Keratinocyte (primary cell): ENCODE measurements around the gene BUD31. TPM values are rescaled to one million over a fixed set of nuclear protein-coding genes. Genes with fewer than 3 reads are reported as not detected.

Experiments used
- DNase-seq: peaks from one replicate; pipeline ENCODE4 v3.0.0-alpha.2; 2011; ENCODE audit warnings: low read depth, missing footprints, low spot score
- FAIRE-seq: peaks from 2 replicates; lab custom pipeline; 2011; peaks lifted over from hg19 to GRCh38; lab: Jason Lieb, UNC
- H2AFZ ChIP-seq: 2 replicates; pipeline ENCODE4 v1.6.0; 2012; ENCODE audit warnings: low read length, control low read depth, inconsistent platforms; ENCODE audit not compliant: control insufficient read depth
- H3K27ac ChIP-seq: 2 replicates; pipeline ENCODE4 v1.5.1; 2011; ENCODE audit warnings: low read length; ENCODE audit not compliant: control insufficient read depth, insufficient read depth
- H3K27me3 ChIP-seq: 3 replicates; pipeline ENCODE4 v1.6.0; 2011; ENCODE audit warnings: low read length; ENCODE audit not compliant: control insufficient read depth, insufficient read depth; ENCODE audit errors: extremely low read depth
- H3K36me3 ChIP-seq, 2 experiments: 2 replicates in 1 of 2; 3 replicates in 1 of 2; pipeline ENCODE4 v1.5.1; 2011; ENCODE audit warnings: low read length in 2 of 2, mild to moderate bottlenecking in 1 of 2; ENCODE audit not compliant: control insufficient read depth in 2 of 2, insufficient read depth in 2 of 2; ENCODE audit errors: extremely low read depth in 1 of 2
- H3K4me1 ChIP-seq: 3 replicates; pipeline ENCODE4 v1.5.1; 2011; ENCODE audit warnings: low read length; ENCODE audit not compliant: control insufficient read depth, insufficient read depth; ENCODE audit errors: extremely low read depth
- H3K4me2 ChIP-seq: 3 replicates; pipeline ENCODE4 v1.6.0; 2011; ENCODE audit warnings: low read depth, low read length; ENCODE audit not compliant: control insufficient read depth, insufficient read depth; ENCODE audit errors: extremely low read depth
- H3K4me3 ChIP-seq, 3 experiments: fragments of 200-600 bp in 1 of 3; sonication (generic) in 1 of 3; 2 replicates in 2 of 3; 3 replicates in 1 of 3; pipeline ENCODE4 v1.5.1; 2011 to 2016; ENCODE audit warnings: low read length in 3 of 3, mild to moderate bottlenecking in 3 of 3, control low read depth in 2 of 3, inconsistent platforms in 1 of 3, low read depth in 1 of 3, mixed read lengths in 1 of 3, mixed run types in 1 of 3, moderate library complexity in 1 of 3; ENCODE audit not compliant: control insufficient read depth in 2 of 3, insufficient read depth in 2 of 3; ENCODE audit errors: extremely low read depth in 1 of 3
- H3K79me2 ChIP-seq: 2 replicates; pipeline ENCODE4 v1.6.0; 2012; ENCODE audit warnings: low read length; ENCODE audit not compliant: control insufficient read depth, insufficient read depth
- H3K9ac ChIP-seq: 3 replicates; pipeline ENCODE4 v1.6.0; 2011; ENCODE audit warnings: low read length; ENCODE audit not compliant: control insufficient read depth, insufficient read depth; ENCODE audit errors: extremely low read depth
- H3K9me1 ChIP-seq: 3 replicates; pipeline ENCODE4 v1.6.0; 2011; ENCODE audit warnings: low read length; ENCODE audit not compliant: control insufficient read depth, insufficient read depth; ENCODE audit errors: extremely low read depth
- H3K9me3 ChIP-seq: 2 replicates; pipeline ENCODE4 v1.5.1; 2012; ENCODE audit warnings: low read depth, low read length; ENCODE audit not compliant: control insufficient read depth
- H4K20me1 ChIP-seq: 3 replicates; pipeline ENCODE4 v1.6.0; 2011; ENCODE audit warnings: low read length; ENCODE audit not compliant: control insufficient read depth, insufficient read depth; ENCODE audit errors: extremely low read depth
- CTCF ChIP-seq, 3 experiments: IDR thresholded peaks in 1 of 3; conservative IDR thresholded peaks in 1 of 3; optimal IDR thresholded peaks in 1 of 3; 2 replicates in 2 of 3; 3 replicates in 1 of 3; pipeline versions ENCODE3 to v1.5.1; 2011; ENCODE audit warnings: low read length in 3 of 3, mild to moderate bottlenecking in 3 of 3, moderate library complexity in 2 of 3, control low read depth in 1 of 3, inconsistent platforms in 1 of 3; ENCODE audit not compliant: insufficient read depth in 2 of 3; ENCODE audit errors: extremely low read depth in 1 of 3
- EZH2 ChIP-seq: IDR thresholded peaks from one replicate; pipeline ENCODE4 v1.6.1; 2012; ENCODE audit warnings: inconsistent platforms, mild to moderate bottlenecking, low read length, moderate library complexity
- dilution Hi-C: fragments of 300-500 bp; cut with MboI; formaldehyde crosslinking; loops from one replicate; pipeline ENCODE4 v1.7.0; 2020; ENCODE audit warnings: low sequenced_read_pairs; ENCODE audit not compliant: extremely low pct_ligation_motif_present
- polyA plus RNA-seq, 5 experiments: library from polyadenylated mRNA; depleted of rRNA in 3 of 5; stranded (reverse) in 3 of 5; stranded (forward) in 1 of 5; unstranded in 1 of 5; fragments of >200 nt; gene quantifications; 1 replicate in 1 of 5; 2 replicates in 3 of 5; 3 replicates in 1 of 5; pipeline versions ENCODE4 v1.2.1 to v1.2.3, GENCODE V29; 2011 to 2012; ENCODE audit warnings: missing spikeins in 2 of 5, low read depth in 1 of 5, low replicate concordance in 1 of 5

Gene BUD31
- polyA plus RNA-seq, 1 donor (not counting 4 experiments of a cell fraction or from before 2014, with no cell fraction given) = 73.3 TPM

DNA sequence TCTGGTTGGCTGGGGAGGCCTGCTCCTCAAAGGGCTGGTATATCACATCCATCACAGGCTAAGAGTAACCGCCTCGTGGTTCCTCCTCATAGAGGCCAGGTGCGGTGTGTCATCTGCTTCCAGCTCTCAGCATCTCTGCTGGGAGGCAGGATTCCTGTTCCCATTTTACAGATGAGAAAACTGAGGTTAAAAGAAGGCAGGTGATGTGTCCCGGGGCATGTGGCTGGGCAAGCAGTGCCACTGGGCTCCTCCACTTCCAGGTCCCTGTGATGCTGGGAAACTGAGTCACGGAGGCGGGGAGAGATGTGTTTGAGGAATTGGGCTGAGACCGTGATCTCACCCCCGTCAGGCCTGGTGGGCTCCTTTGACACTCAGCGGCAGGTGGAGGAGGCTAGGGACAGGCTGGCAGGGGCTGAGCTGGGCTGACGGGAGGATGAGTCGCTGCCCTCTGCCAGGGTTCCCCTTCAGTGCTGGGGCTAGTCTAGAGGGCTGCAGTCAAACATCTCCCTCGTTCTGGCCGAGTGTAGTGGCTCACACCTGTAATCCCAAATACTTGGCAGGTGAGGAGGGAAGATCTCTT, 24.9 kb upstream of the BUD31 start:
- no peak for TF ChIP-seq CTCF (optimal IDR thresholded peaks at IDR 0.05 in 1 of 3, IDR thresholded peaks at IDR 0.05 in 1 of 3, conservative IDR thresholded peaks at IDR 0.05 in 1 of 3; ENCODE audit: extremely low read depth in 1 of 3, insufficient read depth in 2 of 3, low read length in 3 of 3)
- H3K4me3 ChIP-seq = no peak overlapping the region
- H3K9me3 ChIP-seq = no peaks in the 10 kb centered on the region
- H2AFZ ChIP-seq = no peak overlapping the region
- no peaks in the 10 kb centered on the region for H3K27me3 ChIP-seq
- FAIRE-seq (no peak), DNase-seq (no peak)
- no peak overlapping the region for H3K4me2 ChIP-seq
- H3K4me1 ChIP-seq = peaks cover 23% of the 10 kb centered on the region
- H3K27ac ChIP-seq = no peak overlapping the region
- H4K20me1 ChIP-seq = peaks cover 28% of the 10 kb centered on the region
- peaks cover 6% of the 10 kb centered on the region for H3K9me1 ChIP-seq
- dilution Hi-C loops = no loop called here
- H3K79me2 ChIP-seq = peaks cover 45% of the 10 kb centered on the region
- H3K9ac ChIP-seq = no peak overlapping the region
- H3K36me3 ChIP-seq = peaks cover 28 to 50% of the 10 kb centered on the region in 2 experiments

- no peaks in the 10 kb centered on the region for H3K27me3 ChIP-seq
- no peak overlapping the region for H3K4me3 ChIP-seq
- H3K9ac ChIP-seq = no peak overlapping the region
- no peak overlapping the region for H3K27ac ChIP-seq
- H4K20me1 ChIP-seq = peaks cover 28% of the 10 kb centered on the region
- no peak overlapping the region for H2AFZ ChIP-seq
- H3K9me1 ChIP-seq = peaks cover 6% of the 10 kb centered on the region
- no peak for DNase-seq
- no peak for FAIRE-seq
- no peak overlapping the region for H3K4me2 ChIP-seq
- peaks cover 16% of the 10 kb centered on the region for H3K4me1 ChIP-seq
- H3K36me3 ChIP-seq = peaks cover 31 to 53% of the 10 kb centered on the region in 2 experiments
- TF ChIP-seq EZH2 (no peak), CTCF (optimal IDR thresholded peaks at IDR 0.05 in 1 of 3, IDR thresholded peaks at IDR 0.05 in 1 of 3, conservative IDR thresholded peaks at IDR 0.05 in 1 of 3; ENCODE audit: extremely low read depth in 1 of 3, insufficient read depth in 2 of 3, low read length in 3 of 3) (no peak)
- peaks cover 45% of the 10 kb centered on the region for H3K79me2 ChIP-seq
- no peaks in the 10 kb centered on the region for H3K9me3 ChIP-seq
- dilution Hi-C loops = no loop called here
Measured at GRCh38 chr7:99384523-99384922, 24.2 kb upstream of the BUD31 start.
